Smooth muscle cell (in vitro differentiated cells): ENCODE results near the gene PPP1R12A. TPM values are rescaled to one million over a fixed set of nuclear protein-coding genes. Genes with fewer than 3 reads are reported as not detected.
"Not testable (repeated sequence)": the region's sequence is repeated elsewhere in the genome, so short reads cannot be mapped to it uniquely, and the experiment has no call there.

ENCODE experiments used
- DNase-seq: peaks from one replicate; lab custom pipeline; 2025; ENCODE audit not compliant: unreplicated experiment; lab: John Stamatoyannopoulos, UW
- H2AFZ ChIP-seq: fragments of 200-600 bp; sonication (generic); 2 replicates; pipeline ENCODE4 v1.6.0; 2016; ENCODE audit warnings: antibody characterized with exemption, low read depth, mild to moderate bottlenecking
- H3F3A ChIP-seq: fragments of 200-600 bp; sonication (generic); 2 replicates; pipeline ENCODE4 v1.6.0; 2017; ENCODE audit warnings: antibody characterized with exemption, low read depth
- H3K27ac ChIP-seq: fragments of 200-600 bp; sonication (generic); 2 replicates; pipeline ENCODE4 v1.5.1; 2016; ENCODE audit warnings: low read depth, mild to moderate bottlenecking
- H3K27me3 ChIP-seq: fragments of 200-600 bp; sonication (generic); 2 replicates; pipeline ENCODE4 v1.6.1; 2016; ENCODE audit warnings: low read depth, mild to moderate bottlenecking
- H3K36me3 ChIP-seq: fragments of 200-600 bp; sonication (generic); 2 replicates; pipeline ENCODE4 v1.5.1; 2016; ENCODE audit warnings: low read depth
- H3K4me1 ChIP-seq: fragments of 200-600 bp; sonication (generic); 2 replicates; pipeline ENCODE4 v1.5.1; 2016; ENCODE audit warnings: low read depth
- H3K4me2 ChIP-seq: fragments of 200-600 bp; sonication (generic); 2 replicates; pipeline ENCODE4 v1.6.0; 2016; ENCODE audit warnings: mild to moderate bottlenecking
- H3K4me3 ChIP-seq: fragments of 200-600 bp; sonication (generic); 2 replicates; pipeline ENCODE4 v1.5.1; 2016; ENCODE audit warnings: mild to moderate bottlenecking
- H3K79me2 ChIP-seq: fragments of 200-600 bp; sonication (generic); 2 replicates; pipeline ENCODE4 v1.6.0; 2016; ENCODE audit warnings: low read depth, mild to moderate bottlenecking
- H3K9ac ChIP-seq: fragments of 200-600 bp; sonication (generic); 2 replicates; pipeline ENCODE4 v1.6.0; 2016; ENCODE audit warnings: low read depth
- H3K9me3 ChIP-seq: fragments of 200-600 bp; sonication (generic); replicated peaks from 2 replicates; pipeline ENCODE4 v1.5.1; 2016; ENCODE audit warnings: low read depth
- H4K20me1 ChIP-seq: fragments of 200-600 bp; sonication (generic); 2 replicates; pipeline ENCODE4 v1.6.0; 2016; ENCODE audit warnings: low read depth
- CTCF ChIP-seq: fragments of 200-600 bp; sonication (generic); IDR thresholded peaks from 2 replicates; pipeline ENCODE4 v1.5.1; 2017; ENCODE audit warnings: borderline replicate concordance, mild to moderate bottlenecking, antibody characterized with exemption; ENCODE audit not compliant: insufficient read depth, poor library complexity, severe bottlenecking
- WGBS: methylation state at CpG from one replicate; pipeline ENCODE4 v1.1.7; 2016; ENCODE audit warnings: low lambda C conversion rate; 5-methylcytosine and 5-hydroxymethylcytosine counted together
- polyA plus RNA-seq: library from polyadenylated mRNA; unstranded; fragments of >200 nt; fragmentation: Nextera tagmentation; extraction: Ambion mirVana; gene quantifications from 2 replicates; pipeline ENCODE4 v1.2.1, GENCODE V29; 2016
- total RNA-seq: library from RNA; depleted of rRNA; stranded (reverse); fragments of >200 nt; gene quantifications from 2 replicates; pipeline ENCODE4 v1.2.3, GENCODE V29; 2014

PPP1R12A gene
- total and polyA plus RNA-seq, 2 experiments from 2014 or later, result 98.7 to 102 TPM

- Histone ChIP-seq H3F3A (no peaks in the 10 kb centered on the region), H3K4me2 (no peak overlapping the region), H3K27me3 (no peaks in the 10 kb centered on the region), H3K9me3 (no peaks in the 10 kb centered on the region), H3K27ac (no peak overlapping the region), H3K79me2 (no peaks in the 10 kb centered on the region), H3K9ac (no peak overlapping the region), H4K20me1 (no peaks in the 10 kb centered on the region), H3K4me1 (no peaks in the 10 kb centered on the region), H3K36me3 (no peaks in the 10 kb centered on the region), H2AFZ (no peak overlapping the region), H3K4me3 (no peak overlapping the region)
- 93% methylated on average over 4 of the region's 4 CpGs for WGBS
- no peak for TF ChIP-seq CTCF
- no peak for DNase-seq
Measured at GRCh38 chr12:79945433-79945832, 10.5 kb upstream of the PPP1R12A start.

DNA sequence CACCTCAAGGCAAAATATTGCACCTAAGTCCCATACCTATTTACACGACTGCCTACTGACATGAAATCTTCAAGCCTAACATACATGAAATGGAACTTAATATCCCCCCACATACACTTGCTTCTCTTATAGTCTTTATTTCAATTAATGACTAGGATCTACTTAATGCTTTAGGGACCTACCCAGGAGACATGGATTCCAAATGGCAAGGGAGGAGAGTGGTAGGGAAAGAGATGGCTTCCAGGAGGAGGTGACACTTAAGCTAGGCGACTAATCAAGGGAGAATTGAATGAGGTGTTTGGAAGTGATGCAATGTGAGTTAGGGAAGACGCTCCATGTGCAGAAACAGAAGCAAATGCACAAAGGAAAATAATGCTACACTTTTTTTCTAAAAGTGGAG lies 9.7 kb upstream of the PPP1R12A start:
- H2AFZ ChIP-seq, result no peak overlapping the region
- no peaks in the 10 kb centered on the region for H3F3A ChIP-seq
- WGBS, result 91% methylated on average over 3 of the region's 3 CpGs
- H3K27me3 ChIP-seq, result no peaks in the 10 kb centered on the region
- no peak for TF ChIP-seq CTCF
- H3K9me3 ChIP-seq, result no peaks in the 10 kb centered on the region
- no peak overlapping the region for H3K4me3 ChIP-seq
- H3K36me3 ChIP-seq, result no peaks in the 10 kb centered on the region
- no peak overlapping the region for H3K9ac ChIP-seq
- no peaks in the 10 kb centered on the region for H3K4me1 ChIP-seq
- no peak overlapping the region for H3K4me2 ChIP-seq
- H3K27ac ChIP-seq, result no peak overlapping the region
- no peaks in the 10 kb centered on the region for H4K20me1 ChIP-seq
- DNase-seq, result no peak
- H3K79me2 ChIP-seq, result no peaks in the 10 kb centered on the region

DNA sequence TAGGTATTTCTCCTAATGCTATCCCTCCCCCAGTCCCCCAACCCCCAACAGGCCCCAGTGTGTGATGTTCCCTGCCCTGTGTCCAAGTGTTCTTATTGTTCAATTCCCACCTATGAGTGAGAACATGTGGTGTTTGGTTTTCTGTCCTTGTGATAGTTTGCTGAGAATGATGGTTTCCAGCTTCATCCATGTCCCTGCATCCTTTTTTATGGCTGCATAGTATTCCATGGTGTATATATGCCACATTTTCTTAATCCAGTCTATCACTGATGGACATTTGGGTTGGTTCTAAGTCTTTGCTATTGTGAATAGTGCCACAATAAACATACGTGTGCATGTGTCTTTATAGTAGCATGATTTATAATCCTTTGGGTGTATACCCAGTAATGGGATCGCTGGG lies 7.9 kb upstream of the PPP1R12A start:
- H3K27me3 ChIP-seq, H3F3A ChIP-seq, H3K27ac ChIP-seq, H3K4me3 ChIP-seq, H4K20me1 ChIP-seq, H2AFZ ChIP-seq, H3K4me2 ChIP-seq, DNase-seq, H3K4me1 ChIP-seq, H3K79me2 ChIP-seq, H3K36me3 ChIP-seq, H3K9ac ChIP-seq, H3K9me3 ChIP-seq: not testable (repeated sequence)
- WGBS, result 100% methylated on average over 2 of the region's 2 CpGs

GRCh38 chr12:79939728-79940310 lies 4.9 kb upstream of the PPP1R12A start:
- H3K9ac ChIP-seq, result no peak overlapping the region
- H4K20me1 ChIP-seq, result no peaks in the 10 kb centered on the region
- TF ChIP-seq CTCF, result no peak
- 97% methylated on average over 1 of the region's 1 CpG for WGBS
- no peak overlapping the region for H3K27ac ChIP-seq
- H3K4me3 ChIP-seq, result no peak overlapping the region
- H3K27me3 ChIP-seq, result no peaks in the 10 kb centered on the region
- no peaks in the 10 kb centered on the region for H3F3A ChIP-seq
- no peak overlapping the region for H2AFZ ChIP-seq
- H3K79me2 ChIP-seq, result peaks cover 14% of the 10 kb centered on the region
- DNase-seq, result no peak
- H3K4me2 ChIP-seq, result no peak overlapping the region
- no peaks in the 10 kb centered on the region for H3K36me3 ChIP-seq
- peaks cover 9% of the 10 kb centered on the region for H3K4me1 ChIP-seq
- H3K9me3 ChIP-seq, result no peaks in the 10 kb centered on the region
